Spinal cord (tissue), 10 donors: ENCODE results near the gene NTRK3. TPM values are rescaled to one million over a fixed set of nuclear protein-coding genes. Genes with fewer than 3 reads are reported as not detected.

Experiments used
- DNase-seq, 6 donors: peaks; one replicate each; pipeline versions ENCODE4 v3.0.0 to v3.0.0-alpha.2; 2013 to 2015; ENCODE audit warnings: low spot score in 6 of 6, low read depth in 4 of 6
- H3K27ac ChIP-seq: one replicate; pipeline ENCODE4 v1.5.1; 2013; ENCODE audit warnings: low read depth, low read length, control low read depth
- H3K27me3 ChIP-seq: one replicate; pipeline ENCODE4 v1.6.1; 2013; ENCODE audit warnings: low read length; ENCODE audit not compliant: control insufficient read depth, insufficient read depth
- H3K36me3 ChIP-seq: one replicate; pipeline ENCODE4 v1.6.1; 2013; ENCODE audit warnings: low read length; ENCODE audit not compliant: control insufficient read depth, insufficient read depth
- H3K4me1 ChIP-seq: one replicate; pipeline ENCODE4 v1.6.1; 2013; ENCODE audit warnings: low read length; ENCODE audit not compliant: control insufficient read depth, insufficient read depth
- H3K4me3 ChIP-seq: one replicate; pipeline ENCODE4 v1.5.1; 2013; ENCODE audit warnings: low read depth, low read length, control low read depth
- H3K9me3 ChIP-seq: one replicate; pipeline ENCODE4 v1.6.1; 2013; ENCODE audit warnings: low read length; ENCODE audit not compliant: control insufficient read depth, insufficient read depth
- WGBS: methylation state at CpG from one replicate; pipeline ENCODE4 v1.1.5; 2013; ENCODE audit warnings: missing lambda C conversion rate; ENCODE audit not compliant: insufficient coverage; 5-methylcytosine and 5-hydroxymethylcytosine counted together
- polyA plus RNA-seq, 2 donors: library from polyadenylated mRNA; unstranded; fragments of 120-200 nt; gene quantifications; one replicate each; pipeline ENCODE4 v1.2.1, GENCODE V29; 2013; ENCODE audit not compliant: insufficient read length in 2 of 2
- total RNA-seq, 2 donors: library from RNA; depleted of rRNA in 1 of 2; stranded (reverse); fragments of 120-200 nt in 1 of 2; fragments of >200 nt in 1 of 2; gene quantifications; one replicate each; pipeline versions ENCODE4 v1.2.3 to v1.2.4, GENCODE V29; 2013 to 2014
- donor health status: healthy.

Gene NTRK3
- total and polyA plus RNA-seq, 4 donors = 49.5 to 68.1 (median 60.9) TPM

GRCh38 chr15:88238618-88239430 is 17.7 kb downstream of the NTRK3 start:
- Histone ChIP-seq H3K27ac (no peak overlapping the region), H3K4me1 (peaks cover 30% of the 10 kb centered on the region), H3K36me3 (peaks cover 6% of the 10 kb centered on the region), H3K9me3 (no peaks in the 10 kb centered on the region), H3K4me3 (no peak overlapping the region), H3K27me3 (no peaks in the 10 kb centered on the region)
- no peak for DNase-seq
- 82% methylated on average over 5 of the region's 8 CpGs for WGBS

GRCh38 chr15:88234711-88235110 is 21.8 kb downstream of the NTRK3 start:
- Histone ChIP-seq H3K27ac (no peak overlapping the region), H3K4me3 (no peak overlapping the region), H3K36me3 (no peaks in the 10 kb centered on the region), H3K4me1 (peaks cover 26% of the 10 kb centered on the region), H3K27me3 (no peaks in the 10 kb centered on the region), H3K9me3 (no peaks in the 10 kb centered on the region)
- WGBS = 88% methylated on average over 8 of the region's 8 CpGs
- DNase-seq = no peak

DNA sequence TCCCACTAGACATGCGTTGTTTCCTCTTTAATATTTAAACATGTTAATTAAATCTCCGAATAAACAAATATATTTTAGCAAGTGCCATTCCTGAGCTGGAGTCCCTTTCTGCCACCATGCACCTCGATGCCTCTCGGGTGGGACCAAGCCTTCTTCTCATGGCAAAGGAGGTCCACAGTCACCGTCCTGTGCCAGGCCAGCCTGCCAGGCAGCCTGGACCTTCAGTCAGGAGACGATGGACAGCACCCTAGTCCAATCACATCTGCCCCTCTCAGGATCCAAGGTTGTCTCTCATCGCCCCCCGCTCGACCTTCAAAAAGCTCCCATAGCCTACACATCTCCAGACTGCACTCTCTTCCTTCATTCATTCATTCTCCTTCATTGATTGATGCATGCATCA is 22.6 kb downstream of the NTRK3 start:
- H3K27me3 ChIP-seq = no peaks in the 10 kb centered on the region
- no peaks in the 10 kb centered on the region for H3K36me3 ChIP-seq
- H3K4me1 ChIP-seq = peaks cover 26% of the 10 kb centered on the region
- no peak overlapping the region for H3K27ac ChIP-seq
- H3K4me3 ChIP-seq = no peak overlapping the region
- no peak for DNase-seq
- no peaks in the 10 kb centered on the region for H3K9me3 ChIP-seq
- WGBS = 97% methylated on average over 7 of the region's 9 CpGs

- H3K27me3 ChIP-seq = no peaks in the 10 kb centered on the region
- H3K27ac ChIP-seq = no peak overlapping the region
- H3K36me3 ChIP-seq = no peaks in the 10 kb centered on the region
- peaks cover 26% of the 10 kb centered on the region for H3K4me1 ChIP-seq
- DNase-seq = peak in 1 of 6 donors; percentile 88
- no peak overlapping the region for H3K4me3 ChIP-seq
- 33% methylated on average over 1 of the region's 4 CpGs for WGBS
- no peaks in the 10 kb centered on the region for H3K9me3 ChIP-seq
Measured at GRCh38 chr15:88232771-88233201, 23.8 kb downstream of the NTRK3 start.

- Histone ChIP-seq H3K27me3 (no peaks in the 10 kb centered on the region), H3K36me3 (peaks cover 3% of the 10 kb centered on the region), H3K27ac (no peak overlapping the region), H3K4me1 (peaks cover 26% of the 10 kb centered on the region), H3K4me3 (no peak overlapping the region), H3K9me3 (no peaks in the 10 kb centered on the region)
- peak in 1 of 6 donors; percentile 29 for DNase-seq
- 89% methylated on average over 6 of the region's 6 CpGs for WGBS
Measured at GRCh38 chr15:88231909-88232644, 24.5 kb downstream of the NTRK3 start.

- Histone ChIP-seq H3K4me3 (no peak overlapping the region), H3K36me3 (peaks cover 11% of the 10 kb centered on the region), H3K4me1 (peaks cover 26% of the 10 kb centered on the region), H3K27ac (no peak overlapping the region), H3K9me3 (no peaks in the 10 kb centered on the region), H3K27me3 (no peaks in the 10 kb centered on the region)
- 70% methylated on average over 2 of the region's 2 CpGs for WGBS
- DNase-seq = no peak
Measured at GRCh38 chr15:88230823-88231222, 25.7 kb downstream of the NTRK3 start.

DNA sequence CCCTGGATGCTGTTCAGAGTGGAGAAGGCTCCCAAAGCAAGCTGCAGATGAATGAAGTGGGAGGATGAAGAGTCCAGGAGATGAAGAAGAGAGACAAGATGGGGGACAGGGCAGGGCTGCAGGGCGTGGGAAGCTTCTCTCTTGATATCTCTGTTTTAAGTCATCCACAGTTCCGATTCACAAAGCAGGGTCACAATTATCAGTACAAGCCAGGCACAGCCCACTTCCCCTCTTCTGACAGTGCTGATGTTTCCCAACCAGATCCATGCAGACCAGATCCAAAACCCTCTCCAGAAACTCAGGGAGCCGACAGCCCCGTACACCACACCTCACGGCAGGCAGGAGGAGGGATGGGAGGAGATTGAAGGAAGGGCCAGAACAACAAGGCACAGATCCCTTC is 31.1 kb downstream of the NTRK3 start:
- H3K36me3 ChIP-seq = peaks cover 13% of the 10 kb centered on the region
- no peaks in the 10 kb centered on the region for H3K9me3 ChIP-seq
- peaks cover 30% of the 10 kb centered on the region for H3K4me1 ChIP-seq
- 95% methylated on average over 2 of the region's 5 CpGs for WGBS
- H3K4me3 ChIP-seq = no peak overlapping the region
- no peak overlapping the region for H3K27ac ChIP-seq
- H3K27me3 ChIP-seq = no peaks in the 10 kb centered on the region
- no peak for DNase-seq

GRCh38 chr15:88223084-88223483 is 33.5 kb downstream of the NTRK3 start:
- WGBS = 31% methylated on average over 10 of the region's 14 CpGs
- no peaks in the 10 kb centered on the region for H3K9me3 ChIP-seq
- H3K27me3 ChIP-seq = no peaks in the 10 kb centered on the region
- peaks cover 13% of the 10 kb centered on the region for H3K36me3 ChIP-seq
- H3K4me3 ChIP-seq = no peak overlapping the region
- H3K4me1 ChIP-seq = peaks cover 53% of the 10 kb centered on the region
- DNase-seq = no peak
- no peak overlapping the region for H3K27ac ChIP-seq

GRCh38 chr15:88221836-88222235 is 34.7 kb downstream of the NTRK3 start:
- no peak for DNase-seq
- no peaks in the 10 kb centered on the region for H3K9me3 ChIP-seq
- H3K27me3 ChIP-seq = no peaks in the 10 kb centered on the region
- 72% methylated on average over 2 of the region's 6 CpGs for WGBS
- H3K4me1 ChIP-seq = peaks cover 53% of the 10 kb centered on the region
- H3K27ac ChIP-seq = no peak overlapping the region
- H3K36me3 ChIP-seq = peaks cover 10% of the 10 kb centered on the region
- no peak overlapping the region for H3K4me3 ChIP-seq
